ENCODE data around the gene LST1.

DNA sequence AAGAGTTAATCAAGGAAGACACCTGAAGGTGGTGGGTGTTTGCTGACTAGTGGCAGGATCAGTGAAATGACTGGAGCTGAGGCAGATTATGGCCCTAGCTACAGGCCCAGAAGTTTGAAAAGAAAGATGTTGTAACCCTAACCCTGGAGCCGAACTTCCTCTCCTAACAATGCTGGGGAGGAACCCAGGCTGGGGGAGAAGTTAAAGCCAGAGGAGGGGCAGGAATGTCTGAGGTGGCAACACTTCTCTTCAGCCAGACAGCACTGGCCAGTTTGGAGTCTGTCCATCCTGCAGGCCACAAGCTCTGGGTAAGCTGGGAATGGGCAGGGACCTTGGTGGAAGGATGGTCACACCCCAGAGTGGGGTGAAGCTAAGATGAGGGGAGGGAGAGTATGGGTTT, at the start of gene LST1:
- TF ChIP-seq, protein P1, sequence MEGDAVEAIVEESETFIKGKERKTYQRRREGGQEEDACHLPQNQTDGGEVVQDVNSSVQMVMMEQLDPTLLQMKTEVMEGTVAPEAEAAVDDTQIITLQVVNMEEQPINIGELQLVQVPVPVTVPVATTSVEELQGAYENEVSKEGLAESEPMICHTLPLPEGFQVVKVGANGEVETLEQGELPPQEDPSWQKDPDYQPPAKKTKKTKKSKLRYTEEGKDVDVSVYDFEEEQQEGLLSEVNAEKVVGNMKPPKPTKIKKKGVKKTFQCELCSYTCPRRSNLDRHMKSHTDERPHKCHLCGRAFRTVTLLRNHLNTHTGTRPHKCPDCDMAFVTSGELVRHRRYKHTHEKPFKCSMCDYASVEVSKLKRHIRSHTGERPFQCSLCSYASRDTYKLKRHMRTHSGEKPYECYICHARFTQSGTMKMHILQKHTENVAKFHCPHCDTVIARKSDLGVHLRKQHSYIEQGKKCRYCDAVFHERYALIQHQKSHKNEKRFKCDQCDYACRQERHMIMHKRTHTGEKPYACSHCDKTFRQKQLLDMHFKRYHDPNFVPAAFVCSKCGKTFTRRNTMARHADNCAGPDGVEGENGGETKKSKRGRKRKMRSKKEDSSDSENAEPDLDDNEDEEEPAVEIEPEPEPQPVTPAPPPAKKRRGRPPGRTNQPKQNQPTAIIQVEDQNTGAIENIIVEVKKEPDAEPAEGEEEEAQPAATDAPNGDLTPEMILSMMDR (IDR thresholded peaks at IDR 0.05): no peak
- TF ChIP-seq EP300 (IDR thresholded peaks at IDR 0.05) (no peak), POLR2AphosphoS5 (IDR thresholded peaks at IDR 0.05) (no peak), POLR2A (IDR thresholded peaks at IDR 0.05) (peak in 1 of 4 donors; percentile 7)

Measured in upper lobe of left lung (tissue), 4 donors.